ENCODE data around the gene RUSC1. TPM values are rescaled to one million over a fixed set of nuclear protein-coding genes. Genes with fewer than 3 reads are reported as not detected.

Gene RUSC1
- total and polyA plus RNA-seq, 2 of the 8 experiments (the other 6 are each of a cell fraction or from before 2014, with no cell fraction given), result 54.6 to 90.4 TPM

DNA sequence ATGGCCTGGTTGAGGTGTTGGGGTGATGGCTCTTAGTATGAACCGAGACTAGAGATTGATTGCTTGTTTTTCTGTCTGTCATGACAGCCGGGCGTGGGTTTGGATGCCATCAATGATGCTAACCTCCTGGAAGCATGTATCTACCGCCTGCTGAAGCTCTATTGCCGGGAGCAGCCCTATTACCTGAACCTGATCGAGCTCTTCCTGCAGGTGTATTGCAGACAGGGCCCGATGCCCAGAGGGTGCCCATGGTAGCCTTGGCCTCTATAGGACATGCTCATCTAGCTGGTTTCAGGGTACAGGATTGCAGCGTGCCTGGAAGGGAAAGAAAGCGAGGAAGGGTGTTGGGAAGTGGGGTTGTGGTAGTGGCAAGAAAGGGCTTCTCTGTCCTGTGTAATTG is 2.6 kb upstream of the RUSC1 start:
- Histone ChIP-seq H4K91ac (replicated peaks; ENCODE audit: insufficient read length, low read length) (no peak overlapping the region), H3K79me1 (ENCODE audit: low read depth, low read length) (peaks cover 4% of the 10 kb centered on the region; the same call in 1 of the 2 replicates), H2BK15ac (ENCODE audit: low read length) (no peak overlapping the region), H3K79me2 (ENCODE audit: control insufficient read depth in 1 of 2, insufficient read depth in 2 of 2, low read length in 2 of 2) (peaks cover 0 to 2% of the 10 kb centered on the region in 2 experiments; a peak in 1 of 4 replicates), H3K14ac (ENCODE audit: insufficient read length) (no peak overlapping the region), H3K56ac (replicated peaks; ENCODE audit: insufficient read length, low read depth, low read length) (no peak overlapping the region), H4K8ac (ENCODE audit: extremely low read depth, insufficient read depth, low read length) (no peak overlapping the region), H3K36me3 (ENCODE audit: control insufficient read depth in 2 of 4, insufficient read depth in 4 of 4, low read length in 3 of 4) (peaks cover 7 to 42% (median 28%) of the 10 kb centered on the region in 4 experiments; a peak in 7 of 8 replicates), H3K27me3 (replicated peaks in 1 of 4; ENCODE audit: control insufficient read depth in 3 of 4, extremely low read depth in 1 of 4, insufficient read depth in 3 of 4, low read length in 3 of 4) (peaks cover 0 to 5% (median 3%) of the 10 kb centered on the region in 4 experiments; a peak in 4 of 7 replicates), H2BK20ac (ENCODE audit: low read length) (no peak overlapping the region), H3K9ac (replicated peaks in 1 of 4; ENCODE audit: extremely low read depth in 1 of 4, low read depth in 3 of 4, low read length in 3 of 4) (no peak overlapping the region), H3K4me1 (replicated peaks in 1 of 4; ENCODE audit: control insufficient read depth in 3 of 4, insufficient read depth in 4 of 4, low read length in 3 of 4) (peaks cover 6 to 19% (median 12%) of the 10 kb centered on the region in 4 experiments; a peak in 6 of 7 replicates), H4K5ac (ENCODE audit: insufficient read length, low read depth, low read length) (no peak overlapping the region), H2BK12ac (ENCODE audit: low read depth, low read length) (no peak overlapping the region), H3K9me3 (ENCODE audit: insufficient read depth in 2 of 2, low read depth in 1 of 2, low read length in 1 of 2) (no peaks in the 10 kb centered on the region), H3K4me2 (ENCODE audit: insufficient read depth in 1 of 2, low read depth in 2 of 2, low read length in 2 of 2) (no peak overlapping the region), H4K20me1 (replicated peaks in 1 of 2; ENCODE audit: control insufficient read depth in 1 of 2, insufficient read depth in 2 of 2, low read length in 2 of 2) (peaks cover 16 to 26% of the 10 kb centered on the region in 2 experiments), H3K23ac (ENCODE audit: insufficient read length) (no peak overlapping the region), H3K23me2 (ENCODE audit: low read depth, low read length) (peaks cover 14% of the 10 kb centered on the region; the same call in 1 of the 2 replicates), H2BK120ac (replicated peaks; ENCODE audit: low read depth, low read length) (no peak overlapping the region), H3K27ac (ENCODE audit: low read depth, low read length) (no peak overlapping the region), H3K18ac (ENCODE audit: extremely low read depth, low read length) (no peak overlapping the region), H3K4me3 (ENCODE audit: extremely low read depth in 1 of 4, insufficient read depth in 2 of 4, low read depth in 3 of 4, low read length in 4 of 4) (no peak overlapping the region), H3K4ac (replicated peaks; ENCODE audit: insufficient read length, low read depth, low read length) (no peak overlapping the region), H2AK5ac (ENCODE audit: low read depth, low read length) (no peak overlapping the region), H2AFZ (ENCODE audit: low read length) (no peak overlapping the region), H2BK5ac (ENCODE audit: low read depth, low read length) (no peak overlapping the region)
- WGBS, 2 experiments (ENCODE audit: extremely low coverage in 1 of 2, insufficient coverage in 1 of 2, insufficient read length in 1 of 2, insufficient replicate concordance in 2 of 2, low coverage in 1 of 2, low lambda C conversion rate in 2 of 2, missing lambda C conversion rate in 1 of 2), result 89% methylated on average over 9 of the region's 9 CpGs; no CpG with 5 or more reads in 1 of the 2 experiments
- DNase-seq (ENCODE audit: low read depth in 1 of 2, low spot score in 2 of 2) (no peak), FAIRE-seq (no peak)
- POLR2A ChIA-PET (ENCODE audit: partially characterized antibody), result interaction anchor here (1.0 to 4.6 kb wide), 4 partner anchors 10 to 59 kb away, joined by 3 to 14 read pairs (median 4); partner anchors contain the start of genes FDPS and HCN3
- CTCF ChIA-PET (ENCODE audit: partially characterized antibody), result interaction anchor here (0.7 to 15.0 kb wide), 6 partner anchors 10 to 290 kb away, joined by 3 to 227 read pairs (median 5); partner anchors contain the start of genes ENTREP3 and FDPS
- TF ChIP-seq NRF1 (IDR thresholded peaks at IDR 0.05; ENCODE audit: low read depth, low read length) (no peak), JUN (IDR thresholded peaks at IDR 0.05; ENCODE audit: low read depth, low read length) (no peak), MAFK (IDR thresholded peaks at IDR 0.05; ENCODE audit: low read depth, low read length) (no peak), RBBP5 (IDR thresholded peaks at IDR 0.05; ENCODE audit: borderline replicate concordance, low read depth, low read length) (no peak), TCF12 (IDR thresholded peaks at IDR 0.05; ENCODE audit: low read depth, low read length) (no peak), JUND (IDR thresholded peaks at IDR 0.05; ENCODE audit: low read length) (no peak), SRF (IDR thresholded peaks at IDR 0.05; ENCODE audit: low read depth, low read length) (no peak), POLR2AphosphoS5 (IDR thresholded peaks at IDR 0.05; ENCODE audit: low read depth, low read length) (no peak; the same call in 1 of the 2 replicates), RFX5 (IDR thresholded peaks at IDR 0.05; ENCODE audit: borderline replicate concordance, low read depth, low read length) (no peak), CBX8 (IDR thresholded peaks at IDR 0.05; ENCODE audit: borderline replicate concordance, low read depth, low read length) (no peak)
